MM.1S (cell line): ENCODE measurements around the gene ZBTB24.
A peak's percentile ranks its signal among the peaks of the same experiment; 100 is the strongest.

ENCODE experiments used
- DNase-seq: peaks from one replicate; pipeline ENCODE4 v3.0.0-alpha.2; 2015
- H2AFZ ChIP-seq: fragments of 300-600 bp; sonication (generic); 2 replicates; pipeline ENCODE4 v1.6.0; 2016; ENCODE audit warnings: antibody characterized with exemption, low read length
- H3F3A ChIP-seq: fragments of 300-600 bp; sonication (generic); 2 replicates; pipeline ENCODE4 v1.6.1; 2016; ENCODE audit warnings: mild to moderate bottlenecking, antibody characterized with exemption, low read length, moderate library complexity, mixed read lengths; ENCODE audit not compliant: insufficient read depth
- H3K27ac ChIP-seq: fragments of 300-600 bp; sonication (generic); 2 replicates; pipeline ENCODE4 v1.5.1; 2016; ENCODE audit warnings: mild to moderate bottlenecking, low read length
- H3K27me3 ChIP-seq: fragments of 300-600 bp; sonication (generic); replicated peaks from 2 replicates; pipeline ENCODE4 v1.6.0; 2016; ENCODE audit warnings: low read length; ENCODE audit not compliant: insufficient read depth
- H3K36me3 ChIP-seq: fragments of 300-600 bp; sonication (generic); replicated peaks from 2 replicates; pipeline ENCODE4 v1.6.1; 2016; ENCODE audit warnings: mild to moderate bottlenecking, low read length, mixed read lengths; ENCODE audit not compliant: insufficient read depth
- H3K4me1 ChIP-seq: fragments of 300-600 bp; sonication (generic); 2 replicates; pipeline ENCODE4 v1.6.1; 2016; ENCODE audit warnings: low read length, mixed read lengths
- H3K4me2 ChIP-seq: fragments of 300-600 bp; sonication (generic); 2 replicates; pipeline ENCODE4 v1.6.0; 2016; ENCODE audit warnings: low read depth, low read length
- H3K4me3 ChIP-seq: fragments of 300-600 bp; sonication (generic); 2 replicates; pipeline ENCODE4 v1.5.1; 2016; ENCODE audit warnings: low read length, mixed read lengths
- H3K79me2 ChIP-seq: fragments of 300-600 bp; sonication (generic); 2 replicates; pipeline ENCODE4 v1.6.1; 2016; ENCODE audit warnings: mixed run types, low read length, mixed read lengths
- H3K9ac ChIP-seq: fragments of 300-600 bp; sonication (generic); 2 replicates; pipeline ENCODE4 v1.6.1; 2016; ENCODE audit warnings: low read length, mixed read lengths
- H3K9me2 ChIP-seq: fragments of 300-600 bp; sonication (generic); replicated peaks from 2 replicates; pipeline ENCODE4 v1.6.1; 2016; ENCODE audit warnings: mild to moderate bottlenecking, low read length, mixed read lengths; ENCODE audit not compliant: insufficient read depth
- H3K9me3 ChIP-seq: fragments of 300-600 bp; sonication (generic); replicated peaks from 2 replicates; pipeline ENCODE4 v1.6.1; 2016; ENCODE audit warnings: mild to moderate bottlenecking, low read length, mixed read lengths; ENCODE audit not compliant: insufficient read depth
- H4K20me1 ChIP-seq: fragments of 300-600 bp; sonication (generic); 2 replicates; pipeline ENCODE4 v1.6.1; 2016; ENCODE audit warnings: mild to moderate bottlenecking, low read length, moderate library complexity, mixed read lengths; ENCODE audit not compliant: insufficient read depth
- EZH2 ChIP-seq: fragments of 300-600 bp; sonication (generic); optimal IDR thresholded peaks from 2 replicates; pipeline ENCODE3; 2017; ENCODE audit warnings: low read depth, mild to moderate bottlenecking, antibody characterized with exemption, low read length, mixed read lengths
- EZH2phosphoT487 ChIP-seq: fragments of 300-600 bp; sonication (generic); IDR thresholded peaks from 2 replicates; pipeline ENCODE4 v1.6.1; 2018; ENCODE audit warnings: antibody characterized with exemption, low read length
- TF ChIP-seq, protein P1 (sequence below): fragments of 300-600 bp; sonication (generic); IDR thresholded peaks from 2 replicates; pipeline ENCODE4 v1.5.1; 2016; ENCODE audit warnings: antibody characterized with exemption, low read length, mixed read lengths

Gene ZBTB24

DNA sequence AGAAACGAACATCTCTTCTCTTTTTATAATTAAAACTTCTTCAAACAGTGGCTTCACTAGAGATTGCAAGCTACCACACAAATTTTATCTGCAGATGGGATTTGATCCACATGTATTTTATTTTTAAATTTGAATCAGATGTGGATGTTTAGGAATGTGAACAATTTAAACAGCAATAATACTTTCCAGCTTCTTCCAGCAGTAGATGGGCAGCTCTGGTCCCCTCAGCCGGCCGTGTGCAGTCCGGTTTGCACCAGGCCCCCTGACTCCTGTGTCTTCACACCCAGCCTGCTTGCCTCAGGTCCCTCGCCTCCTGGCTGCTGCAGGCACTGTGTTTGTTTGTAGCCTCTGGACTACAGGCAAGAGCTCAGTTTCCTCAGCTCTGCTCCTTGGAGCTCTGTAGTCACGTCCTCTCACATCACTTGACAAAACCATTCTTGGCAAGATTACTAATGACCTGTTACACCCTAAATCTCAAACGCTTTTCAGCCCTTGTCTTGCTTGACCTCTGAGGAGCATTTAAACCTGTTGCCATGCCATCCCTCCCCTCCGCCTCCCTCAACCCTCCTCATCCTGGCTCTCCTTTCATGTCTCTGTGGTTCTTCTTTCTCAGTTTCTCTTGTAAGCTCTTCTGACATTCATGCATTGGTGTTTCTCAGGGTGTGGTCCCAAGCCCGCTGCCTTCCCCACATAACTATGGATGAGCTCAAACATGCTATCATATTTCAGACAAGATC, 13.2 kb upstream of the ZBTB24 start:
- Histone ChIP-seq H3K4me2 (no peak overlapping the region), H3K79me2 (no peaks in the 10 kb centered on the region), H3K9me2 (no peaks in the 10 kb centered on the region), H3K27me3 (no peaks in the 10 kb centered on the region), H3K4me3 (no peak overlapping the region), H3F3A (no peaks in the 10 kb centered on the region), H4K20me1 (no peaks in the 10 kb centered on the region), H3K9me3 (no peaks in the 10 kb centered on the region), H3K27ac (no peak overlapping the region), H3K4me1 (peaks cover 10% of the 10 kb centered on the region), H2AFZ (no peak overlapping the region), H3K36me3 (no peaks in the 10 kb centered on the region), H3K9ac (no peak overlapping the region)
- no peak for TF ChIP-seq EZH2phosphoT487
- TF ChIP-seq, protein P1, sequence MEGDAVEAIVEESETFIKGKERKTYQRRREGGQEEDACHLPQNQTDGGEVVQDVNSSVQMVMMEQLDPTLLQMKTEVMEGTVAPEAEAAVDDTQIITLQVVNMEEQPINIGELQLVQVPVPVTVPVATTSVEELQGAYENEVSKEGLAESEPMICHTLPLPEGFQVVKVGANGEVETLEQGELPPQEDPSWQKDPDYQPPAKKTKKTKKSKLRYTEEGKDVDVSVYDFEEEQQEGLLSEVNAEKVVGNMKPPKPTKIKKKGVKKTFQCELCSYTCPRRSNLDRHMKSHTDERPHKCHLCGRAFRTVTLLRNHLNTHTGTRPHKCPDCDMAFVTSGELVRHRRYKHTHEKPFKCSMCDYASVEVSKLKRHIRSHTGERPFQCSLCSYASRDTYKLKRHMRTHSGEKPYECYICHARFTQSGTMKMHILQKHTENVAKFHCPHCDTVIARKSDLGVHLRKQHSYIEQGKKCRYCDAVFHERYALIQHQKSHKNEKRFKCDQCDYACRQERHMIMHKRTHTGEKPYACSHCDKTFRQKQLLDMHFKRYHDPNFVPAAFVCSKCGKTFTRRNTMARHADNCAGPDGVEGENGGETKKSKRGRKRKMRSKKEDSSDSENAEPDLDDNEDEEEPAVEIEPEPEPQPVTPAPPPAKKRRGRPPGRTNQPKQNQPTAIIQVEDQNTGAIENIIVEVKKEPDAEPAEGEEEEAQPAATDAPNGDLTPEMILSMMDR: no peak
- no peak for TF ChIP-seq EZH2
- no peak for DNase-seq

- Histone ChIP-seq H3K79me2 (no peaks in the 10 kb centered on the region), H3K4me3 (no peak overlapping the region), H3K9me3 (no peaks in the 10 kb centered on the region), H3K27ac (no peak overlapping the region), H3K9me2 (no peaks in the 10 kb centered on the region), H3K4me1 (peaks cover 17% of the 10 kb centered on the region), H3F3A (0 out of 2 replicates have a peak, but pooled peaks cover 4% of the 10 kb centered on the region), H3K27me3 (no peaks in the 10 kb centered on the region), H4K20me1 (no peaks in the 10 kb centered on the region), H3K4me2 (no peak overlapping the region), H2AFZ (no peak overlapping the region), H3K9ac (no peak overlapping the region), H3K36me3 (no peaks in the 10 kb centered on the region)
- no peak for DNase-seq
- TF ChIP-seq EZH2phosphoT487 (no peak), EZH2 (no peak)
- TF ChIP-seq, protein P1: no peak
Measured at GRCh38 chr6:109493865-109494264, 10.8 kb upstream of the ZBTB24 start.

DNA sequence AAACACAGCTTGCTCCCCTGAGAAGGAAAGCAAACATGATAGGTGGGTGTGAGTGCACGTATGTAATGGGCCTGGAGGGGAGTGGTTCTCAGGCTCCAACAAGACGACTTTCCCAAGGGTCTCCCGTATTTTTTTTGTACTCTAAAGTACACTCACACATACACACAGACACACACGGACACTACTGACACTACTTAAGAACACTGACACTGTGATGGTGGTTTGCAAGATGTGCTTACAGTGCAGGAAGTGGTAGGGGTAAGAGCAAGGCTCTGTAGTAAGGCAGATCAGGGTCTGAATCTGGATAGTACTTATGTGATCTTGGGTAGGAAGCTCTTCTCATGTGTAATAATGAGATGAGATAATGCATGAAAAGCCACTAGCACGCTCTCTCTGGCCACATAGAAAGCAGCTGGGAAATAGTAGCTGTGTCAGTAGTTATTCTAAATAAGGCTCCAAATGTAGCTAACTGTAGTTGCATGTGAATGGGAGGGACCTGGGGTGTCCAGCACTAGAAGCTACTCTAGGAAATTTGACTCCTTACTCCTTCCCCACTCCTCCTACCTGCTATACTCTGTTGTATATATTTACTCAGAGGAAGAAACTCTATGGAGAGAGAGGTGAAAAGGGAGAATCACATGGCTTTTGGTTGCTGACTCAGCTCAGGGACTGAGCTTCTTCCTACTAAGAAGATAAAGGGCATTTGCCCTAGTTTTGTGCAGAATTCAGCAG, 8.4 kb upstream of the ZBTB24 start:
- no peaks in the 10 kb centered on the region for H3K27me3 ChIP-seq
- H3K4me1 ChIP-seq: peaks cover 17% of the 10 kb centered on the region
- 0 out of 2 replicates have a peak, but pooled peaks cover 4% of the 10 kb centered on the region for H3F3A ChIP-seq
- H4K20me1 ChIP-seq: no peaks in the 10 kb centered on the region
- H3K4me3 ChIP-seq: no peak overlapping the region
- H3K9me2 ChIP-seq: no peaks in the 10 kb centered on the region
- H3K36me3 ChIP-seq: no peaks in the 10 kb centered on the region
- peak; percentile 61 for DNase-seq
- no peaks in the 10 kb centered on the region for H3K79me2 ChIP-seq
- H2AFZ ChIP-seq: peak overlapping the region; percentile 7
- H3K27ac ChIP-seq: peak overlapping the region; percentile 14; the same call in 1 of the 2 replicates
- H3K9ac ChIP-seq: no peak overlapping the region
- TF ChIP-seq EZH2 (no peak), EZH2phosphoT487 (no peak)
- TF ChIP-seq, protein P1: no peak
- peak overlapping the region; percentile 18 for H3K4me2 ChIP-seq
- no peaks in the 10 kb centered on the region for H3K9me3 ChIP-seq
